ENCODE data around the gene GNPDA2. TPM values are rescaled to one million over a fixed set of nuclear protein-coding genes. Genes with fewer than 3 reads are reported as not detected.

GNPDA2 gene
- total and polyA plus RNA-seq, 9 of the 15 experiments (the other 6 are each of a cell fraction or from before 2014, with no cell fraction given): 10.6 to 20.4 (median 13.0) TPM

DNA sequence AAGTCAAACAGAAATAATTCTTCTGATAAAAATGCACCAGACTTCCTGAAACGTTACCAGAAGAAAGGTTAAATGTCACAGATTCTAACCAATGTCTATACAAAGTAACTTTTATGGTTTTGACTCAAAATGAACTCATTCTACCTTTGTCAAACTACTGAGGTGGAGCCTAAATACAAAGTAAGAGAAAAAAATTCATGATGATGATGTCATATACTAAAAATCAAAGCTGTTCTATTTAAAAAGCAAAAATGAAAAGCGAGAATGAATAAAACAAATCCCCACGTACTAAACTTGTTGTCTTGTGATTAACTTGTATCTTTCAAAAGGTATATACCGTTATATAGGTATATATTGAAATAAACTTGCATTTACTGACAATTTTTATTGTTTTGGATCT lies 21.7 kb downstream of the GNPDA2 start:
- DNase-seq (ENCODE audit: extremely low read depth in 1 of 4, low spot score in 3 of 4): no peak
- POLR2A ChIA-PET: interaction anchor here (0.7 kb wide), 1 partner anchor 10 kb away, joined by 4 read pairs; no protein-coding TSS in a partner anchor
- TF ChIP-seq, protein P1, sequence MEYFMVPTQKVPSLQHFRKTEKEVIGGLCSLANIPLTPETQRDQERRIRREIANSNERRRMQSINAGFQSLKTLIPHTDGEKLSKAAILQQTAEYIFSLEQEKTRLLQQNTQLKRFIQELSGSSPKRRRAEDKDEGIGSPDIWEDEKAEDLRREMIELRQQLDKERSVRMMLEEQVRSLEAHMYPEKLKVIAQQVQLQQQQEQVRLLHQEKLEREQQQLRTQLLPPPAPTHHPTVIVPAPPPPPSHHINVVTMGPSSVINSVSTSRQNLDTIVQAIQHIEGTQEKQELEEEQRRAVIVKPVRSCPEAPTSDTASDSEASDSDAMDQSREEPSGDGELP (CRISPR knock-in tag; IDR thresholded peaks at IDR 0.05; ENCODE audit: borderline replicate concordance): no peak
- TF ChIP-seq, protein P2, sequence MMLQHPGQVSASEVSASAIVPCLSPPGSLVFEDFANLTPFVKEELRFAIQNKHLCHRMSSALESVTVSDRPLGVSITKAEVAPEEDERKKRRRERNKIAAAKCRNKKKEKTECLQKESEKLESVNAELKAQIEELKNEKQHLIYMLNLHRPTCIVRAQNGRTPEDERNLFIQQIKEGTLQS (IDR thresholded peaks at IDR 0.05): peak; percentile 61; the same call in 1 of the 2 replicates
- TF ChIP-seq, protein P2 (CRISPR knock-in tag; conservative IDR thresholded peaks at IDR 0.05): no peak
- no peaks in the 10 kb centered on the region for H3K9me3 ChIP-seq (replicated peaks; ENCODE audit: control insufficient read depth, insufficient read depth, low read depth, low read length)
- H3K4me2 ChIP-seq (ENCODE audit: insufficient read depth, low read length): no peak overlapping the region
- H3K36me3 ChIP-seq (ENCODE audit: control insufficient read depth, insufficient read depth, low read length): peaks cover 86% of the 10 kb centered on the region
- intact Hi-C loops (cut with micrococcal nuclease): no loop called here
- no peaks in the 10 kb centered on the region for H3K9me1 ChIP-seq (ENCODE audit: control insufficient read depth, insufficient read depth, low read length)
- no peak overlapping the region for H3K9ac ChIP-seq (ENCODE audit: insufficient read depth in 1 of 2, low read depth in 2 of 2, low read length in 2 of 2)
- in situ Hi-C loops (cut with MboI): no loop called here
- CTCF ChIA-PET (ENCODE audit: low intra/inter-chr PET ratio): no interaction called here
- 92% methylated on average over 4 of the region's 4 CpGs for WGBS (ENCODE audit: insufficient coverage, low coverage, missing lambda C conversion rate)
- ATAC-seq: no peak
- no peak overlapping the region for H3K27ac ChIP-seq (ENCODE audit: extremely low read depth, low read depth, low read length)
- no peaks in the 10 kb centered on the region for H3K27me3 ChIP-seq (ENCODE audit: control insufficient read depth in 2 of 2, insufficient read depth in 2 of 2, low read length in 2 of 2)
- no peaks in the 10 kb centered on the region for H3K4me1 ChIP-seq (replicated peaks in 1 of 2; ENCODE audit: control insufficient read depth in 2 of 2, insufficient read depth in 2 of 2, low read length in 2 of 2)
- BruUV-seq (replicated peaks): no TSS peak
- no peaks in the 10 kb centered on the region for H4K20me1 ChIP-seq (replicated peaks; ENCODE audit: control insufficient read depth, insufficient read depth, low read length)
- H2AFZ ChIP-seq (ENCODE audit: low read depth, low read length): no peak overlapping the region
- no peaks in the 10 kb centered on the region for H3K79me2 ChIP-seq (ENCODE audit: control insufficient read depth, insufficient read depth, low read length)
- no peak overlapping the region for H3K4me3 ChIP-seq
- FAIRE-seq: no peak

DNA sequence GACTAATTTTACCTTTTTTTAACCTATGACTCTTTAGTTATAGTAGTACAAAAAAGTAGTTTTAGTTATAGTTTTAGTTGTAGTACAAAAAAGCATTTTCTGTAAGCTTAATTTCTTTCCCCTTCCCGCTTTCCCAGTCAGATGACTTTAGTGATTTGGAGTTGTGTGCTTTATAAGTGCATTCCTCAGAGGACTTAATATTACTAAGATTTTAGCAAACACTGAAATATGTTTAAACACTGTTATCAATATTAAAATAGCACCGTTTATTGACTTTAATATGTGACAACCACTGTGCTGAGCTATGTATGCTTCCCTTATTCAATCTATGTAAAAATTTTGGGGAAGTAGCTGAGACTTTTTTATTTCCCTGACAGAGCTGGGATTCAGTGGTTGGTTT lies 25.3 kb downstream of the GNPDA2 start:
- H3K9ac ChIP-seq (ENCODE audit: insufficient read depth in 1 of 2, low read depth in 2 of 2, low read length in 2 of 2): no peak overlapping the region
- ChIA-PET CTCF (ENCODE audit: low intra/inter-chr PET ratio) (no interaction called here), POLR2A (interaction anchor here (0.7 to 2.5 kb wide), 4 partner anchors 8 to 22 kb away, joined by 5 to 9 read pairs (median 8); partner anchors contain the start of gene GUF1)
- no peaks in the 10 kb centered on the region for H3K9me1 ChIP-seq (ENCODE audit: control insufficient read depth, insufficient read depth, low read length)
- no TSS peak for BruUV-seq (replicated peaks)
- no peak for ATAC-seq
- DNase-seq (ENCODE audit: extremely low read depth in 1 of 4, low spot score in 3 of 4): no peak
- no peaks in the 10 kb centered on the region for H3K27me3 ChIP-seq (ENCODE audit: control insufficient read depth in 2 of 2, insufficient read depth in 2 of 2, low read length in 2 of 2)
- no peak overlapping the region for H3K4me3 ChIP-seq
- H3K9me3 ChIP-seq (replicated peaks; ENCODE audit: control insufficient read depth, insufficient read depth, low read depth, low read length): no peaks in the 10 kb centered on the region
- in situ Hi-C loops (cut with MboI): no loop called here
- no peak for FAIRE-seq
- H3K27ac ChIP-seq (ENCODE audit: extremely low read depth, low read depth, low read length): no peak overlapping the region
- no peaks in the 10 kb centered on the region for H3K79me2 ChIP-seq (ENCODE audit: control insufficient read depth, insufficient read depth, low read length)
- no peak overlapping the region for H3K4me2 ChIP-seq (ENCODE audit: insufficient read depth, low read length)
- no peak overlapping the region for H2AFZ ChIP-seq (ENCODE audit: low read depth, low read length)
- WGBS (ENCODE audit: insufficient coverage, low coverage, missing lambda C conversion rate): 88% methylated on average over 2 of the region's 2 CpGs
- no peaks in the 10 kb centered on the region for H4K20me1 ChIP-seq (replicated peaks; ENCODE audit: control insufficient read depth, insufficient read depth, low read length)
- H3K36me3 ChIP-seq (ENCODE audit: control insufficient read depth, insufficient read depth, low read length): peaks cover 95% of the 10 kb centered on the region
- no peaks in the 10 kb centered on the region for H3K4me1 ChIP-seq (replicated peaks in 1 of 2; ENCODE audit: control insufficient read depth in 2 of 2, insufficient read depth in 2 of 2, low read length in 2 of 2)
- intact Hi-C loops (cut with micrococcal nuclease): no loop called here
- TF ChIP-seq COPS2 (conservative IDR thresholded peaks at IDR 0.05): no peak
- TF ChIP-seq, protein P3, sequence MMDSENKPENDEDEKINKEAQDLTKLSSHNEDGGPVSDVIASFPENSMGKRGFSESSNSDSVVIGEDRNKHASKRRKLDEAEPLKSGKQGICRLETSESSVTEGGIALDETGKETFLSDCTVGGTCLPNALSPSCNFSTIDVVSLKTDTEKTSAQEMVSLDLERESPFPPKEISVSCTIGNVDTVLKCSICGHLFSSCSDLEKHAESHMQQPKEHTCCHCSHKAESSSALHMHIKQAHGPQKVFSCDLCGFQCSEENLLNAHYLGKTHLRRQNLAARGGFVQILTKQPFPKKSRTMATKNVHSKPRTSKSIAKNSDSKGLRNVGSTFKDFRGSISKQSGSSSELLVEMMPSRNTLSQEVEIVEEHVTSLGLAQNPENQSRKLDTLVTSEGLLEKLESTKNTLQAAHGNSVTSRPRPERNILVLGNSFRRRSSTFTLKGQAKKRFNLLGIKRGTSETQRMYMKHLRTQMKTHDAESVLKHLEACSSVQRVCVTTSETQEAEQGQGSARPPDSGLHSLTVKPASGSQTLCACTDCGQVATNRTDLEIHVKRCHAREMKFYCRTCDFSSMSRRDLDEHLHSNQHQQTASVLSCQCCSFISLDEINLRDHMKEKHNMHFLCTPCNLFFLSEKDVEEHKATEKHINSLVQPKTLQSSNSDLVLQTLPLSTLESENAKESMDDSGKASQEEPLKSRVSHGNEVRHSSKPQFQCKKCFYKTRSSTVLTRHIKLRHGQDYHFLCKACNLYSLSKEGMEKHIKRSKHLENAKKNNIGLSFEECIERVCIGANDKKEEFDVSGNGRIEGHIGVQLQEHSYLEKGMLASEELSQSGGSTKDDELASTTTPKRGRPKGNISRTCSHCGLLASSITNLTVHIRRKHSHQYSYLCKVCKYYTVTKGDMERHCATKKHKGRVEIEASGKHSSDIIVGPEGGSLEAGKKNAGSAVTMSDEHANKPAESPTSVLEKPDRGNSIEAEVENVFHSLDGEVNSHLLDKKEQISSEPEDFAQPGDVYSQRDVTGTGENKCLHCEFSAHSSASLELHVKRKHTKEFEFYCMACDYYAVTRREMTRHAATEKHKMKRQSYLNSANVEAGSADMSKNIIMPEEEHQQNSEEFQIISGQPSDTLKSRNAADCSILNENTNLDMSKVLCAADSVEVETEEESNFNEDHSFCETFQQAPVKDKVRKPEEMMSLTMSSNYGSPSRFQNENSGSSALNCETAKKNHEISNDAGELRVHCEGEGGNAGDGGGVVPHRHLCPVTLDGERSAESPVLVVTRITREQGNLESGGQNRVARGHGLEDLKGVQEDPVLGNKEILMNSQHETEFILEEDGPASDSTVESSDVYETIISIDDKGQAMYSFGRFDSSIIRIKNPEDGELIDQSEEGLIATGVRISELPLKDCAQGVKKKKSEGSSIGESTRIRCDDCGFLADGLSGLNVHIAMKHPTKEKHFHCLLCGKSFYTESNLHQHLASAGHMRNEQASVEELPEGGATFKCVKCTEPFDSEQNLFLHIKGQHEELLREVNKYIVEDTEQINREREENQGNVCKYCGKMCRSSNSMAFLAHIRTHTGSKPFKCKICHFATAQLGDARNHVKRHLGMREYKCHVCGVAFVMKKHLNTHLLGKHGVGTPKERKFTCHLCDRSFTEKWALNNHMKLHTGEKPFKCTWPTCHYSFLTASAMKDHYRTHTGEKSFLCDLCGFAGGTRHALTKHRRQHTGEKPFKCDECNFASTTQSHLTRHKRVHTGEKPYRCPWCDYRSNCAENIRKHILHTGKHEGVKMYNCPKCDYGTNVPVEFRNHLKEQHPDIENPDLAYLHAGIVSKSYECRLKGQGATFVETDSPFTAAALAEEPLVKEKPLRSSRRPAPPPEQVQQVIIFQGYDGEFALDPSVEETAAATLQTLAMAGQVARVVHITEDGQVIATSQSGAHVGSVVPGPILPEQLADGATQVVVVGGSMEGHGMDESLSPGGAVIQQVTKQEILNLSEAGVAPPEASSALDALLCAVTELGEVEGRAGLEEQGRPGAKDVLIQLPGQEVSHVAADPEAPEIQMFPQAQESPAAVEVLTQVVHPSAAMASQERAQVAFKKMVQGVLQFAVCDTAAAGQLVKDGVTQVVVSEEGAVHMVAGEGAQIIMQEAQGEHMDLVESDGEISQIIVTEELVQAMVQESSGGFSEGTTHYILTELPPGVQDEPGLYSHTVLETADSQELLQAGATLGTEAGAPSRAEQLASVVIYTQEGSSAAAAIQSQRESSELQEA (IDR thresholded peaks at IDR 0.05; ENCODE audit: low read depth): no peak
- no peak for TF ChIP-seq MAFF (IDR thresholded peaks at IDR 0.05; ENCODE audit: low read length)

All from K562 (cell line).